A172 (cell line): ENCODE measurements around the gene CRISP1. TPM values are rescaled to one million over a fixed set of nuclear protein-coding genes. Genes with fewer than 3 reads are reported as not detected.
A peak's percentile ranks its signal among the peaks of the same experiment; 100 is the strongest.
"Not testable (repeated sequence)": the region's sequence is repeated elsewhere in the genome, so short reads cannot be mapped to it uniquely, and the experiment has no call there.

Source experiments
- DNase-seq: peaks from one replicate; pipeline ENCODE4 v3.0.0-alpha.2; 2015; ENCODE audit warnings: low spot score
- total RNA-seq: library from RNA; depleted of rRNA; stranded (reverse); fragments of >200 nt; shearing (Covaris generic); gene quantifications from 2 replicates; pipeline ENCODE4 v1.2.3, GENCODE V29; 2014; rRNA removed

CRISP1 gene
- total RNA-seq, 1 experiment from 2014 or later, result not detected

DNA sequence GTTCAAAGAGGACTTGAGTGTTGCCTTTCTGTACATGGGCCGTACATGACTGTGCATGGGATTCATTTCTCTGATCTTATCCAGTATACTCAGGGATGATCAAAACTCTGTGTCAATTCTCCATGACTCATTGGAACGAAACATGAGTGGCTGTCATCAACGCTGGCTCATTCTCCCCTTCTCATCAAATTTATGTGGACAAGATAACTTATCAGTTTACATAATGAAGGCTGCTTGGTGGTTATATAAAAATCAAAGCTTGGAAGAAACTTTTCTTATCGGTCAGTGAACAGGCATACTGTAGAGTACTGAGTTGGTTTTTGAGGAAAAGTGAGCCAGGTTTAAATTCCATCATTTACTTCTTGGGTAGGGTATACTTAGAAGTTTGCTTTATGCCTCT lies 24.9 kb downstream of the CRISP1 start:
- no peak for DNase-seq

DNA sequence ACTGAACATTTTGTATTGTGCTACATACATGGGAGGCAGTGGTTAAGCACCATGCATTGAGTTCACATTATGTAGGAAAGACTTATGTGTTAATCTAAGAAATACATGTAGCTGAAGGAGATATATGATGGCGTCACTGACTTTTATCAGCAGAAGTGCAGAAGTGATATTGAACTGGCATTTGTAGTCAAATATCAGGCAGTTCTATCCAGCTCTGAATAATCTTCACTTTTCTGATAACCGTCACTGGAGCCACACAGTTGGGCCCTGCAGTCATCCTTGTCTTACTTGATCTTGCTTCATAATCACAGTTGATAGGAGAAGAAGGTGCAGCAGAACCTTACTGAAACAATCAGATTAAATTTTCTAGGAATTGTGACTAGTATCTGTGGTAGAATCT lies 26.4 kb downstream of the CRISP1 start:
- no peak for DNase-seq

DNA sequence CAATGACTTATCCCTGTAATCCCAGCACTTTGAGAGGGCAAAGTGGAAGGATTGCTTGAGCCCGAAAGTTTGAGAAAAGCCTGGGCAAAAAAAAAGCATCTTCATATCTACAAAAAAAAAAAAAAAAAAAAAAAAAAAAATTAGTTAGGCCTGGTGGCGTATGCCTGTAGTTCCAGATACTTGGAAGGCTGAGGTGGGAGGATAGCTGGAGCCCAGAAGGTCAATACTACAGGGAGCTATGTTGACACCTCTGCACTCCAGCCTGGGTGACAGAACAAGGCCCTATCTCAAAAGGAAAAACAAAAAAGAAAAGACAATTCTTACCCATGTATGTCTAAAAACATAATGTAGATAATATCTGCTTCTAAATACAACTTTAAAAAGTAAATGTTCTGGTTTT lies 27.2 kb downstream of the CRISP1 start:
- no peak for DNase-seq

GRCh38 chr6:49835140-49835539 lies 31.2 kb downstream of the CRISP1 start:
- no peak for DNase-seq

GRCh38 chr6:49833386-49833785 lies 32.9 kb downstream of the CRISP1 start:
- DNase-seq, result no peak

- peak; percentile 14 for DNase-seq
Observed at GRCh38 chr6:49826743-49827406, 39.5 kb downstream of the CRISP1 start.

DNA sequence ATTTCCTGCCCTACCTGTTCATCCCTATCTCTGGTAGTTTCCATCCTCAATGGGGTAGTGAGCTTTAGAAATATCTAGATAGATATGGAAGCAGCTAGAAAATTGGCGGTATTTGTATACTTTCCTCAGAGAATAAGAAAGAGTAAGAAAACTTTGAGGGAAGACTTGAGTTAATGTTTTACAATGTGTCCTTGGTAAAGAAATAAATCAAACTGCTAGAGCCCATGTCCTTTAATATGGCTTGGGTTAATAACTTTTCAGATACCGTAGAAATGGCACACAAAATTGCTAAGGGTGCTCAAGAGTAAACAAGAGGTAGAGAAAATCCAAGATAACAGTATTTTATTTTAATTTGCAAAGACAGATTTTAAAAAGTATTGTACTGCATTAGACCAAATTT lies 51.2 kb downstream of the CRISP1 start:
- DNase-seq, result no peak

DNA sequence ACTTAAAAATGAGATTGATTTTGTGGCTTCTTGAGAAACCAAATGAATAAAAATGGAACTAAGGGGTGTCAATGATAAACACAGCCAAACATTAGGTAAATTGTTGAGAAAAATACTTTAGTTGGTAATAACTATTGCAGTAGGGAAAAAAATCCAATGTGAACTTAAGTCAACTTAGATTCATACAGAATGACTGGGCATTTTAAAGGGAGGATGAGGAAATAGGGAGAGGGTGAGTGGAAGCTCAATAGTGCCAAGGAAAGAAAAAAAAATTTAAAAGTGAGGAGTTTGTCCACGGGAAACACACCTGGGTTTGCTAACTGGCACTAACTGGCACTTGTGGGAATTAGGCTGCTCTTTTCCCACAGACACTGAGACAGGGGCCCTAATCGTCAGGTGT lies 53.1 kb downstream of the CRISP1 start:
- no peak for DNase-seq

GRCh38 chr6:49806145-49806544 lies 60.2 kb downstream of the CRISP1 start:
- no peak for DNase-seq

DNA sequence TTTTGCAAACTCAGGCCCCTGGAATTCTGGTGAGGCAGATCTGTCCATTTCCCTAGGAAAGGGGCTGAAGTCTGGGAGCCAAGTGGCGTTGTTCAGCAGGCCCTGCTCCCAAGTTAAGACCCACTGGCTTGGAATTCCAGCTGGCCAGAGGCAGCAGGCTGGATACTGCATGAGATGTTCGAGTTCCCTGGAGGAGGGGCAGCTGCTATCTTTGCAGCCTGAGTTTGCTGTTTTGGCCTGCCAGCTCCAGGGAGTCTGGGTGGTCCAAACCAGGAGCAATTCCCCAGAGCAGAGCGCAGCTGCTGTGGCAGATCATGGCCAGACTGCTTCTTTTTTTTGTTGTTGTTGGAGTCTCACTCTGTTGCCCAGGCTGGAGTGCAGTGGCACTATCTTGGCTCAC lies 61.1 kb downstream of the CRISP1 start:
- DNase-seq, result no peak

DNA sequence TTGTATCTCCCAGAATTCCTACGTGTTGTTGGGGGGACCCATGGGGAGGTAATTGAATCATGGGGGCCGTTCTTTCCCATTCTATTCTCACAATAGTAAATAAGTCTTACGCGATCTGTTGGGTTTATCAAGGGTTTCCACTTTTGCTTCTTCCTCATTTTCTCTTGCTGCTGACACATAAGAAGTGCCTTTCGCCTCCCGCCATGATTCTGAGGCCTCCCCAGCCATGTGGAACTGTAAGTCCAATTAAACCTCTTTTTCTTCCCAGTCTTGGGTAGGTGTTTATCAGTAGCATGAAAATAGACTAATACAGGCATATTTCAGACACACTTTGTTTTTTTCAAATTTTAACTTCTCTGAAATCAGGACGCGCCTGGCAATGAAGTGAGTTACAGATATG lies 64.8 kb downstream of the CRISP1 start:
- no peak for DNase-seq

DNA sequence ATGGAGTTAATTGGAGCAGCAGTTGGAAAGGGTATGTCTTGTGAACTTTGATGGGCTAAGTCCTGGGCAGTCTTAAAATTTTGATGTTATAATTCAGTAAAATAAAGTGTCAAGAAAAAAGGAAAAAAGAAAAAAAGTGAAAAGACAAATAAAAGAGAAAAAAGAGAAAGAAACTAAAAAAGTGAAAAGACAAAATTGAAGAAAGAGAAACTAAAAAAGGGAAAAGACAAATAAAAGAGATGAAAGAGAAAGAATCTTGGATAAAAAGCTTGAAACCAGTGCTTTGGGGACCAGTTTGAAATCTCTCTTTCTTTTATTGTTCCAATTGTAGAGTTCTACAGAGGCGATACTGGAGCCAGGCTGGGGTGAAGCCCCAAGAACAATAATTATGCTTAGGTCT lies 67.2 kb downstream of the CRISP1 start:
- no peak for DNase-seq

DNA sequence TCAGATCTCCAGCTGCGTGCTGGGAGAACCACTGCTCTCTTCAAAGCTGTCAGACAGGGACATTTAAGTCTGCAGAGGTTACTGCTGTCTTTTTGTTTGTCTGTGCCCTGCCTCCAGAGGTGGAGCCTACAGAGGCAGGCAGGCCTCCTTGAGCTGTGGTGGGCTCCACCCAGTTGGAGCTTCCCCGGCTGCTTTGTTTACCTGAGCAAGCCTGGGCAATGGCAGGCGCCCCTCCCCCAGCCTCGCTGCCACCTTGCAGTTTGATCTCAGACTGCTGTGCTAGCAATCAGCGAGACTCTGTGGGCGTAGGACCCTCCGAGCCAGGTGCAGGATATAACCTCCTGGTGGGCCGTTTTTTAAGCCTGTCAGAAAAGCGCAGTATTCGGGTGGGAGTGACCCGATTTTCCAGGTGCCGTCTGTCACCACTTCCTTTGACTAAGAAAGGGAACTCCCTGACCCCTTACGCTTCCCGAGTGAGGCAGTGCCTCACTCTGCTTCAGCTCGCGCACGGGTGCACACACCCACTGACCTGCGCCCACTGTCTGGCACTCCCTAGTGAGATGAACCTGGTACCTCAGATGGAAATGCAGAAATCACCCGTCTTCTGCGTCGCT lies 69.4 kb downstream of the CRISP1 start:
- not testable (repeated sequence) for DNase-seq

DNA sequence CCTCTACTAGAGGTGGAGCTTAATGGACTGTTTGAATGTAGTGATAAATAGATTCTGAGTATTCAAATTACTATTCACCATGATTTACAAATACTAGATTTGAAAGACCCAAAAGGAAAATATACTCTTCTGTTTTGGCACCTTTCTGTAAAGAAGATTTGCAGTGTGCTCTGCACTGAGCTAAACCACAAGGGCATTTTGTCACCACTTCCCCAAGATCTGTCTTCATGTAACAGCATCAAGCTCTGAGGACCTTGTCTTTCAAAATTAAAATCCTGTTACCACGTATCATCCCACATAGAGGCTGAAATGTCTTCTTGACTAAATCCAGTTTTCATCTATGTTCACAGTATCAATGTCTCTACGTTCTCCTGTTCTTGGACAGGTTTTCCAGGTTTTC lies 76.0 kb downstream of the CRISP1 start:
- no peak for DNase-seq

DNA sequence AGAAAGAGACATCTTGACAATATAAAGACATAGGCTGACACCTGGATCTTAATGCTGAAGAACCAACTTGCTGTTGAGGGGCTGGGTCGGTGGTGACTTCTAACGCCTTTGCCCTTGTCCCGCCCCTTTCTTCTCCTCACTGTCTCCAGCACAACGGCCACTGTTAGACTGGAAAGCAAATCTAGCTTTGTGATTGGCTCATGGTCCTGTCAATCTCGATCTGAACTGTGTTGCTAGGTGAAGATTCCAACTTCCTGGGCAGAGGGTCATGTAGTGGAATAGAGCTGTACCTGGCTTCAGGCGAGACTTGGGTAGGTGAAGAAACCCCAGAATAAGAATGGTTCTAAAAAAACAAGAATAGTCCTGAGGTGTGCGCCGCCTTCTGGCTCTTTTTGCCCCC lies 79.2 kb downstream of the CRISP1 start, which contains the start of gene PGK2:
TSS of gene PGK2 (minus strand) at position 110 of the 400 bp plus-strand sequence. CDS start at position 12, 98 bp downstream.
- peak; percentile 89 for DNase-seq

DNA sequence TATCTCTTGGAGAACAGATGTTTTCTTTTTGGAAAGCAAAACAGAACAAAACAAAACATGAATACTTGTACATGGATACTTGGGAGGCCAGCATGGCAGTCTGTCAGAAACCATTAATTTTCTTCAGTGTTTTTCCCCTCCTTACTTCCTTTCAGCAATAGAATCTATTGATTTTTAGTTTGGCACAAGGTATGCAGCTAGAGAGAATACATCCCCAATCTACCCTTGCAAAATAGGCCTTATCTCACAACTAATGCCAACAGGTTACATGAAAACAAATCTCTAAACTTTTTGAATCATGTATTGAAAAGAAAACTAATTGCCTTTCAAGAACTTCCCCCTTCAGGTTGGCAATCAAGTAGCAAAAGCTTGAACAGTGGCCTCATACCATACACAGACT lies 82.1 kb downstream of the CRISP1 start:
- no peak for DNase-seq

Other genes starting within 250 kb of the CRISP1 start
- not detected in 2 replicates for gene RHAG, start 229.7 kb downstream of the CRISP1 start, total RNA-seq
- gene CRISP2, start 153.0 kb downstream of the CRISP1 start, total RNA-seq, result not detected in 2 replicates
- not detected in 2 replicates for gene CRISP3, start 122.1 kb downstream of the CRISP1 start, total RNA-seq
- not detected in 2 replicates for gene PGK2, start 79.2 kb downstream of the CRISP1 start, total RNA-seq
- gene DEFB114, start 97.6 kb upstream of the CRISP1 start, total RNA-seq, result not detected in 2 replicates
- gene DEFB113, start 103.1 kb upstream of the CRISP1 start, total RNA-seq, result not detected in 2 replicates
- not detected in 2 replicates for gene DEFB110, start 155.5 kb upstream of the CRISP1 start, total RNA-seq
- not detected in 2 replicates for gene DEFB112, start 183.4 kb upstream of the CRISP1 start, total RNA-seq